ENCODE data around the gene FBXO31. TPM values are rescaled to one million over a fixed set of nuclear protein-coding genes. Genes with fewer than 3 reads are reported as not detected.

FBXO31 gene
- total and polyA plus RNA-seq, 10 of the 15 experiments (the other 5 are each of a cell fraction or from before 2014, with no cell fraction given) = 0.19 to 33.1 (median 10.3) TPM

GRCh38 chr16:87389245-87389644 is 5.7 kb upstream of the FBXO31 start:
- ATAC-seq = no peak
- intact Hi-C loops (cut with micrococcal nuclease; ENCODE audit: unreplicated experiment) (loop anchor here (2.0 to 10.0 kb wide), 2 partner anchors 562 to 1066 kb away; partner anchors contain the start of genes BANP and ZFPM1), in situ Hi-C loops (cut with MboI) (loop anchor here (10.0 kb wide), 1 partner anchor 476 kb away; the partner anchor contains the start of gene SLC7A5)
- H3K4me3 ChIP-seq = no peak overlapping the region
- H3K27ac ChIP-seq (ENCODE audit: control insufficient read depth, insufficient read depth) = no peak overlapping the region; the same call in 1 of the 2 replicates
- ChIA-PET SMC1A (ENCODE audit: uncharacterized antibody, unreplicated experiment) (interaction anchor here (1.2 to 1.4 kb wide), 2 partner anchors 9 to 383 kb away, joined by 4 read pairs; no protein-coding TSS in a partner anchor), RAD21 (ENCODE audit: unreplicated experiment) (interaction anchor here (1.0 to 1.2 kb wide), 2 partner anchors 72 to 390 kb away, joined by 4 to 6 read pairs; partner anchors contain the start of gene C16orf95), POLR2A (no interaction called here), CTCF (interaction anchor here (1.6 kb wide), 1 partner anchor 74 kb away, joined by 6 read pairs; no protein-coding TSS in a partner anchor)
- H3K9ac ChIP-seq (ENCODE audit: control insufficient read depth, insufficient read depth, low read length) = no peak overlapping the region
- no peaks in the 10 kb centered on the region for H3K9me3 ChIP-seq (replicated peaks; ENCODE audit: control insufficient read depth, insufficient read depth, low read length)
- no peaks in the 10 kb centered on the region for H4K20me1 ChIP-seq (ENCODE audit: control insufficient read depth, insufficient read depth)
- DNase-seq (ENCODE audit: low read depth, low spot score) = no peak
- BruUV-seq (replicated peaks) = no TSS peak
- WGBS (ENCODE audit: insufficient coverage, insufficient replicate concordance, low lambda C conversion rate, missing lambda C conversion rate) = 98% methylated on average over 5 of the region's 5 CpGs
- no peaks in the 10 kb centered on the region for H3K36me3 ChIP-seq (ENCODE audit: control insufficient read depth in 2 of 2, insufficient read depth in 2 of 2, low read length in 1 of 2)
- no peak overlapping the region for H3K4me2 ChIP-seq (ENCODE audit: control insufficient read depth, insufficient read depth)
- H3K27me3 ChIP-seq (replicated peaks in 1 of 2; ENCODE audit: control insufficient read depth in 2 of 2, insufficient read depth in 2 of 2, low read length in 1 of 2) = no peaks in the 10 kb centered on the region
- FAIRE-seq = no peak
- H3K4me1 ChIP-seq (ENCODE audit: control insufficient read depth, insufficient read depth, low read length) = peaks cover 16% of the 10 kb centered on the region
- peaks cover 3% of the 10 kb centered on the region; the same call in 1 of the 2 replicates for H3K79me2 ChIP-seq (ENCODE audit: control insufficient read depth, insufficient read depth, low read length)
- no peak overlapping the region for H2AFZ ChIP-seq (ENCODE audit: control insufficient read depth, low read depth, low read length)
- TF ChIP-seq IRF5 (IDR thresholded peaks at IDR 0.05; ENCODE audit: borderline replicate concordance) = no peak
- no peak for TF ChIP-seq CUX1 (IDR thresholded peaks at IDR 0.05; ENCODE audit: insufficient replicate concordance, low read depth, low read length)
- TF ChIP-seq DPF2 (IDR thresholded peaks at IDR 0.05) = no peak
- TF ChIP-seq ZNF592 (IDR thresholded peaks at IDR 0.05) = no peak
- TF ChIP-seq USF1 (IDR thresholded peaks at IDR 0.05; ENCODE audit: borderline replicate concordance, extremely low read length, insufficient read depth, low read depth, low read length) = no peak
- TF ChIP-seq RAD51 (IDR thresholded peaks at IDR 0.05) = no peak
- no peak for TF ChIP-seq SMAD5 (IDR thresholded peaks at IDR 0.05; ENCODE audit: low read depth)
- no peak for TF ChIP-seq BMI1 (IDR thresholded peaks at IDR 0.05; ENCODE audit: borderline replicate concordance)
- TF ChIP-seq KDM1A (IDR thresholded peaks at IDR 0.05; ENCODE audit: borderline replicate concordance) = no peak
- no peak for TF ChIP-seq NR2C1 (IDR thresholded peaks at IDR 0.05)
- TF ChIP-seq RBBP5 (conservative IDR thresholded peaks at IDR 0.05) = no peak
